Measurements from ENCODE around the gene PKMYT1.

The PKMYT1 gene

DNA sequence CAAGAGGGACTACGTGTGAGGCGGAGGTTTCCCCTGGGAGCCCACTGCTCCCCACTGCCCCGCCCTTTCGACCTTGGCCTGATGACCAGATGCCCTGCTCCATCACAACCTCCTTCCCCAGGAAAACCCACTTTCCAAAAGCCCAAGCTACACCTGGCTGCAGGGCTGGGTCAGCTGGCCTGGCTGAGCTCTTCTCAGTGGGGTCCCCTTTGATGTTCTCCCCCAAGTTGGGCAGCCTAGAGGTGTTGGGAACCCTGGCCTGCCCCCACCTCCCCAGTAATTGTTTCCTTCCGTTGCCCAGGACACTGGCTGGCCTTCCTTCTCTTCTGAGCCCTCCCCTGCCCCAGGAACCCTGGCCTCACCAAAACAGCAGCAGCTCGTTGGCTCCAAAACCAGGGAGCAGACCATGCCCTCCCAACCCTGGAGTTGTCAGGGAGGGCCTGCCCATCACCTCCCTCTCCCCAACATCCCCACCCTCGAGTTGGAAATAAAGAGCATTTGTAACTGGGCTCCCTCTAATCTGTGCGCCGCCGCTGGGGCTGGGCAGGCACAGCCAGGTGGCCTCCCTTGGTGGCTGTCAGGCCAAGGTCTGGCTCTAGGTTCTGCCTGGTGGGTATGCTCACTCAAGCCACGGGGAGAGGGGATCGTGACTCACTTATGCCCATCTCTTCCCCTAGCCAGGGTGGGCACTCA, 33.9 kb upstream of the PKMYT1 start:
- Histone ChIP-seq H3K4me3 (ENCODE audit: low read depth, low read length) (no peak overlapping the region), H3K27ac (no peak overlapping the region), H3K27me3 (replicated peaks) (peaks cover 36% of the 10 kb centered on the region), H3K36me3 (replicated peaks) (no peaks in the 10 kb centered on the region)
- in situ Hi-C loops (cut with HindIII; ENCODE audit: low pct_ligation_motif_present, low sequenced_read_pairs) = no loop called here
- DNase-seq = no peak
- TF ChIP-seq, protein P1, sequence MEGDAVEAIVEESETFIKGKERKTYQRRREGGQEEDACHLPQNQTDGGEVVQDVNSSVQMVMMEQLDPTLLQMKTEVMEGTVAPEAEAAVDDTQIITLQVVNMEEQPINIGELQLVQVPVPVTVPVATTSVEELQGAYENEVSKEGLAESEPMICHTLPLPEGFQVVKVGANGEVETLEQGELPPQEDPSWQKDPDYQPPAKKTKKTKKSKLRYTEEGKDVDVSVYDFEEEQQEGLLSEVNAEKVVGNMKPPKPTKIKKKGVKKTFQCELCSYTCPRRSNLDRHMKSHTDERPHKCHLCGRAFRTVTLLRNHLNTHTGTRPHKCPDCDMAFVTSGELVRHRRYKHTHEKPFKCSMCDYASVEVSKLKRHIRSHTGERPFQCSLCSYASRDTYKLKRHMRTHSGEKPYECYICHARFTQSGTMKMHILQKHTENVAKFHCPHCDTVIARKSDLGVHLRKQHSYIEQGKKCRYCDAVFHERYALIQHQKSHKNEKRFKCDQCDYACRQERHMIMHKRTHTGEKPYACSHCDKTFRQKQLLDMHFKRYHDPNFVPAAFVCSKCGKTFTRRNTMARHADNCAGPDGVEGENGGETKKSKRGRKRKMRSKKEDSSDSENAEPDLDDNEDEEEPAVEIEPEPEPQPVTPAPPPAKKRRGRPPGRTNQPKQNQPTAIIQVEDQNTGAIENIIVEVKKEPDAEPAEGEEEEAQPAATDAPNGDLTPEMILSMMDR (IDR thresholded peaks at IDR 0.05; ENCODE audit: low read depth, low read length, missing control alignments) = no peak

DNA sequence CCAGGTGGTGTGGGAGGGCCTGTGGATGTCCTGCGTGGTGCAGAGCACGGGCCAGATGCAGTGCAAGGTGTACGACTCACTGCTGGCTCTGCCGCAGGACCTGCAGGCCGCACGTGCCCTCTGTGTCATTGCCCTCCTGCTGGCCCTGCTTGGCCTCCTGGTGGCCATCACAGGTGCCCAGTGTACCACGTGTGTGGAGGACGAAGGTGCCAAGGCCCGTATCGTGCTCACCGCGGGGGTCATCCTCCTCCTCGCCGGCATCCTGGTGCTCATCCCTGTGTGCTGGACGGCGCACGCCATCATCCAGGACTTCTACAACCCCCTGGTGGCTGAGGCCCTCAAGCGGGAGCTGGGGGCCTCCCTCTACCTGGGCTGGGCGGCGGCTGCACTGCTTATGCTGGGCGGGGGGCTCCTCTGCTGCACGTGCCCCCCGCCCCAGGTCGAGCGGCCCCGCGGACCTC, 33.3 kb upstream of the PKMYT1 start:
- in situ Hi-C loops (cut with HindIII; ENCODE audit: low pct_ligation_motif_present, low sequenced_read_pairs) = no loop called here
- Histone ChIP-seq H3K36me3 (replicated peaks) (no peaks in the 10 kb centered on the region), H3K27me3 (replicated peaks) (peaks cover 42% of the 10 kb centered on the region), H3K4me3 (ENCODE audit: low read depth, low read length) (no peak overlapping the region), H3K27ac (no peak overlapping the region)
- no peak for DNase-seq
- TF ChIP-seq, protein P1 (IDR thresholded peaks at IDR 0.05; ENCODE audit: low read depth, low read length, missing control alignments) = peak; percentile 10

DNA sequence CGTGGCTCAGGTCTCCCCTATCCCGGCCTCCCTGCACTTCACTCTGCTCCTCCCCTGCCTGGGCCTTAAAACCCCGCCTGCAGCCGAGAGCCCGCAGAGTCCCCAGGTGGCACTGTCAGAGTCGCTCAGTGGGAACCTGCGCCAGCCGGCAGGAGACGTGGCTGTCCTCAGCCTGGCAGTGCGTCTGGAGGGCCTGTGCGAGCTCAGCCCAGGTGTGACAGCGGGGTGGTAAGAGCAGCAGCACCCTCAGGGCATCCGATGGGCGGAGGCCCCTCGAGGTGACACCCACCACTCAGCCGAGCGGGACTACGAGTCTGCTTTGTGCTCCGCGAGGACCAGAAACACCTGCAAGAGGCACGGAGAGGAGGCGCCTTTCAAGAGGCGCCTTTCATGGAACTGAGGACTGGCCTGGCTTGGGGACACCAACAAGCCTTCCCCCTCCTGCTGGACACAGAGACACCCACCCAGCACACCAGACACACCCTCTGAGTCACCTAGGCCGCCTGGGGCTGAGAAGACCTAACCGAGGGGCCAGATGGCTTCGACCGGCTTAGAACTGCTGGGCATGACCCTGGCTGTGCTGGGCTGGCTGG, 32.7 kb upstream of the PKMYT1 start, which contains the start of gene CLDN9:
CLDN9 (plus strand) TSS at position 96 of the 593 bp plus-strand sequence; CDS start at position 536, 440 bp downstream.
- DNase-seq = no peak
- no peaks in the 10 kb centered on the region for H3K36me3 ChIP-seq (replicated peaks)
- H3K27ac ChIP-seq = no peak within 1 kb of the TSS
- H3K4me3 ChIP-seq (ENCODE audit: low read depth, low read length) = no peak within 1 kb of the TSS
- in situ Hi-C loops (cut with HindIII; ENCODE audit: low pct_ligation_motif_present, low sequenced_read_pairs) = no loop called here
- TF ChIP-seq, protein P1 (IDR thresholded peaks at IDR 0.05; ENCODE audit: low read depth, low read length, missing control alignments) = no peak
- H3K27me3 ChIP-seq (replicated peaks) = peaks cover 46% of the 10 kb centered on the region

DNA sequence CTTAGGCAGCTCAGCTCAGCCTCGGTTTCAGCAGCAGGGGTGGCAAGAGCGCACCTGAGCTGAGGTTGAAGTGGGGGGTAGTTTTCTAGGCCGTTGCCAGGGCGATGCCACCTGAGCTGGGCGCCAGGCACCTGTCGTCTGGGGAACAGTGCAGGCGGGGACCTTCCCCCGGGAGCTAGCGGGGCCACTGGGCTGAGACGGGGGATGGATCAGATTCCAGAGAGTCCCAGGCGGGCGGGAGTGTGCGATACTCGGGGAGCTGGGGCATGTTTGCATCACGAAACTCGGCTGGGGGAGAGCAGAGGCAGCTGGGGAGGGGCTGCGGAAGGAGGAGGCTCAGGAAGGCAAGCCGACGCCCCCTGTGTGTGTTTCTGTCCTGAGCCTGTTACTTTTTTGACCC, 32.0 kb upstream of the PKMYT1 start:
- no peak overlapping the region for H3K4me3 ChIP-seq (ENCODE audit: low read depth, low read length)
- no peak overlapping the region for H3K27ac ChIP-seq
- peaks cover 53% of the 10 kb centered on the region for H3K27me3 ChIP-seq (replicated peaks)
- in situ Hi-C loops (cut with HindIII; ENCODE audit: low pct_ligation_motif_present, low sequenced_read_pairs) = no loop called here
- DNase-seq = no peak
- TF ChIP-seq, protein P1 (IDR thresholded peaks at IDR 0.05; ENCODE audit: low read depth, low read length, missing control alignments) = no peak
- no peaks in the 10 kb centered on the region for H3K36me3 ChIP-seq (replicated peaks)

DNA sequence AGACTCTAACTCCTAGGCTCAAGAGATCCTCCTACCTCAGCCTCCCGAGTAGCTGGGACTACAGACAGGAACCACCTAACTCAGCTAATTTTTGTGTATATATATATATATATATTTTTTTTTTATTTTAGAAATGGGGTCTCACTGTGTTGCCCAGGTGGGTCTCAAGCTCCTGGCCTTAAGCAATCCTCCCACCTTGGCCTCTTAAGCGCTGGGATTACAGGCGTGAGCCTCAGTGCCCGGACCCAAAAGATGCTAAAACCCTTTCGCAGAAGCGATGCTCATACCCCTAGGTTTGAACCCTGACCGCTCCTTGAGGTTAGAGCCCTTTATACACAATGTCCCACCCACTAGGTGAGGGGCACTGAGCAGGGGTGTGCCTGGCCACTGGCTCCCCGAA, 30.3 kb upstream of the PKMYT1 start:
- H3K4me3 ChIP-seq (ENCODE audit: low read depth, low read length) = no peak overlapping the region
- TF ChIP-seq, protein P1 (IDR thresholded peaks at IDR 0.05; ENCODE audit: low read depth, low read length, missing control alignments) = no peak
- in situ Hi-C loops (cut with HindIII; ENCODE audit: low pct_ligation_motif_present, low sequenced_read_pairs) = no loop called here
- no peak for DNase-seq
- H3K36me3 ChIP-seq (replicated peaks) = no peaks in the 10 kb centered on the region
- H3K27me3 ChIP-seq (replicated peaks) = peaks cover 56% of the 10 kb centered on the region
- no peak overlapping the region for H3K27ac ChIP-seq
